Common myeloid progenitor, CD34-positive (primary cell): ENCODE measurements around the gene HDGF.

Experiments
- CTCF ChIA-PET: fragments of 350-600 bp; sonication (Branson Sonifier 250); formaldehyde crosslinking; loops from one replicate; lab custom pipeline; 2021; ENCODE audit warnings: antibody characterized with exemption; lab: Charles Lee
- POLR2A ChIA-PET: fragments of 350-600 bp; sonication (Branson Sonifier 250); formaldehyde crosslinking; loops from one replicate; lab custom pipeline; 2021; ENCODE audit warnings: antibody characterized with exemption; lab: Charles Lee
- DNase-seq, 3 donors: peaks; one replicate each; pipeline versions ENCODE4 v3.0.0 to v3.0.0-alpha.2; 2013
- H3K27ac ChIP-seq, 2 experiments: 1 replicate in 1 of 2; 2 replicates in 1 of 2; pipeline ENCODE4 v1.7.0; 2013; ENCODE audit warnings: inconsistent platforms in 2 of 2, low read length in 2 of 2, mild to moderate bottlenecking in 2 of 2, low read depth in 1 of 2, moderate library complexity in 1 of 2; ENCODE audit not compliant: severe bottlenecking in 2 of 2, insufficient read depth in 1 of 2, poor library complexity in 1 of 2
- H3K27me3 ChIP-seq, 5 experiments: replicated peaks in 2 of 5; 1 replicate in 3 of 5; 2 replicates in 2 of 5; pipeline versions ENCODE4 v1.6.1 to v1.7.0; 2013; ENCODE audit warnings: low read length in 4 of 5, mild to moderate bottlenecking in 2 of 5, moderate library complexity in 2 of 5, inconsistent platforms in 1 of 5; ENCODE audit not compliant: insufficient read depth in 5 of 5, control insufficient read depth in 4 of 5
- H3K36me3 ChIP-seq, 4 experiments: 1 replicate in 2 of 4; 2 replicates in 2 of 4; pipeline versions ENCODE4 v1.6.1 to v1.7.0; 2013; ENCODE audit warnings: low read length in 3 of 4, control low read depth in 1 of 4, mild to moderate bottlenecking in 1 of 4; ENCODE audit not compliant: control insufficient read depth in 4 of 4, insufficient read depth in 4 of 4
- H3K4me1 ChIP-seq, 4 experiments: 1 replicate in 3 of 4; 2 replicates in 1 of 4; pipeline versions ENCODE4 v1.6.1 to v1.7.1; 2013; ENCODE audit warnings: low read length in 3 of 4, mild to moderate bottlenecking in 3 of 4, control low read depth in 1 of 4, inconsistent platforms in 1 of 4, moderate library complexity in 1 of 4; ENCODE audit not compliant: control insufficient read depth in 4 of 4, insufficient read depth in 4 of 4; ENCODE audit errors: control extremely low read depth in 1 of 4
- H3K4me3 ChIP-seq, 7 experiments: 1 replicate in 4 of 7; 2 replicates in 3 of 7; pipeline versions ENCODE4 v1.5.1 to v1.7.0; 2013; ENCODE audit warnings: mild to moderate bottlenecking in 7 of 7, low read length in 6 of 7, moderate library complexity in 6 of 7, inconsistent platforms in 2 of 7, low read depth in 2 of 7, control low read depth in 1 of 7; ENCODE audit not compliant: insufficient read depth in 4 of 7, control insufficient read depth in 1 of 7; ENCODE audit errors: extremely low read depth in 1 of 7
- H3K9me3 ChIP-seq, 5 experiments: 1 replicate in 4 of 5; 2 replicates in 1 of 5; pipeline versions ENCODE4 v1.6.1 to v1.7.1; 2013; ENCODE audit warnings: low read length in 4 of 5, mild to moderate bottlenecking in 2 of 5, inconsistent platforms in 1 of 5, low read depth in 1 of 5, moderate library complexity in 1 of 5; ENCODE audit not compliant: control insufficient read depth in 4 of 5, insufficient read depth in 2 of 5; ENCODE audit errors: control extremely low read depth in 1 of 5
- WGBS: methylation state at CpG from one replicate; pipeline ENCODE4 v1.1.5; 2013; ENCODE audit not compliant: insufficient coverage; 5-methylcytosine and 5-hydroxymethylcytosine counted together

The HDGF gene

DNA sequence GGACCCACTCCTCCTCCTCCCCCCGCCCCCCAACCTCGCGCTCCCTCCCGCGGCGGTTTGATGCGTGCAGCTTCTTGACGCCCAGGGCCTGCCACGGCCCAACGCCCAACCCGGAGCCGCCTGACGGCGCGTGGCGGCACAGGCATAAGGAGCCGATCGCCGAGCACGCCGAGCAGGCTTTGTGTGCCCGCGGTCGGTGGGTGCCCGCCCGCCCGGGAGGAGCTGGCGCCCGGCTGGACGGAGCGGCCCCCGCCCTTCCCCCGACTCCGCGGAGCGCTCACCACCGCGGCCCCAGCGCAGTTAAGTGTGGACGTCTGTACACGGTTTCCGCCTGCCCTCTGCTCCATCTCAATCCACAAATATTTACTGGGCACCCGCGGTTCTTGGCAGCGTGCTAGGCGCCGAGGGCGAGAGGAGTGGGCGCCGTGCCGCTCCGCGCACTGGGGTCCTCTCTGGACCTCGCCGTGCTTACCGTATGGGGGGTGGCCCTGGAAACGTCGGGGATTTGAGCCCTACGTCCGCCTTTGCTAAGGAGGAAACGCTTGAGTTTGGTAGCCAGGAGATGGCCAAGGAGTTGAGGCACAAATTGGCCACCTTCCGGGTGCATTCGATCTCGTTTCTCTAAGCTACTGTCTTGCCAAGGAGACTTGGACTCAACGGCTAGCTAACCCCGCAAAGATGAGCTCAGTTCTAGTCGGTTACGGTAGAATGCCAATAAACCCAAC is 444 bp upstream of the HDGF start:
- 0% methylated on average over 43 of the region's 68 CpGs for whole genome bisulfite sequencing
- ChIA-PET POLR2A (interaction anchor here (0.6 to 2.2 kb wide), 4 partner anchors 11 to 697 kb away, joined by 3 to 15 read pairs (median 8); partner anchors contain the start of genes ISG20L2, METTL25B, MRPL24 and PRCC), CTCF (interaction anchor here (1.1 to 3.6 kb wide), 4 partner anchors 11 to 62 kb away, joined by 4 to 32 read pairs (median 4); partner anchors contain the start of genes ISG20L2, METTL25B and MRPL24)
- DNase-seq = peak; percentile 96 to 98 (median 98)
- Histone ChIP-seq H3K4me3 (peak overlapping the region; percentile 72 to 100 (median 97)), H3K27ac (peak overlapping the region; percentile 76 to 91), H3K36me3 (peaks cover 0 to 22% (median 1%) of the 10 kb centered on the region in 4 experiments), H3K27me3 (no peaks in the 10 kb centered on the region), H3K4me1 (peaks cover 26 to 56% (median 51%) of the 10 kb centered on the region in 4 experiments), H3K9me3 (no peaks in the 10 kb centered on the region)

DNA sequence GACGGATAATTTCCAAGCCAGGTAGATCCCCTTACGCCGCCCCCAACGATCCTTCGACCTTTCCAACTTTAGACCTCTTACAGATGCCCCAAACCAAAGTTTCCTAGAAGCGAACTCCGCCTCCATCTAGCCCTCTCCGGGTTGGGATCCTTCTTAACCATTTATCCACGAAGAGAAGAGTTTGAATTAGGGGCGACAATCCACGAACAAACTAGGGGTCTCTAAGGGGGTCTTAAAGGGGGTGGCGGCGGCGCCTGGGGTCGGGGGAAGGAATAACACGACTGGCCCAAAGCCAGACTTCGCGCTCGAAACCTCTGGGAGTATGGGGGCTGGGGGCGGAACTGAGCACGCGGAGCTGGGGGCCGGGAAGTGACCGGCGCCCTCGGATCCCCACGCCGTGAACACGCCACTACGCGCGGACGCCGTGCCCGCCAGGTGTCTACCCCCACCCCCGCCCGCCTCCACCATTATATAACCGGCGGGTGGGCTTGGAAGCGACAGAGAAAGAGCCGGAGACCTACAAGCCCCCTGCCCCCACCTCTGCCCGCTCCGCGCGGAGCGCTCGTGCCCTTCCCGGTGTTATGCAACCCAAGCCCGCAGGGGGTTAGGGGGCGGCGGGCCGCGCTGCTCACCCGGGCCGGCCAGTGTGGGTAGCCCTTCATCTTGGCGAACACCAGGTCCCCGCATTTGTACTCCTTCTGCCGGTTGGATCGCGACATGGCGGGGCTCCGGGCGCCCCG is 594 bp downstream of the HDGF start:
- peaks cover 30 to 67% (median 61%) of the 10 kb centered on the region in 4 experiments for H3K4me1 ChIP-seq
- under 1% methylated on average over 54 of the region's 64 CpGs for WGBS
- no peaks in the 10 kb centered on the region for H3K9me3 ChIP-seq
- ChIA-PET POLR2A (interaction anchor here (1.4 to 2.2 kb wide), 3 partner anchors 10 to 22 kb away, joined by 5 to 15 read pairs (median 10); partner anchors contain the start of genes ISG20L2, METTL25B, MRPL24 and PRCC), CTCF (interaction anchor here (1.2 to 3.6 kb wide), 4 partner anchors 10 to 46 kb away, joined by 3 to 32 read pairs (median 4); partner anchors contain the start of genes ISG20L2, METTL25B and MRPL24)
- no peaks in the 10 kb centered on the region for H3K27me3 ChIP-seq
- H3K36me3 ChIP-seq = peaks cover 0 to 27% (median 1%) of the 10 kb centered on the region in 4 experiments
- H3K4me3 ChIP-seq = peak overlapping the region; percentile 84 to 100 (median 90)
- peak overlapping the region; percentile 77 to 93 for H3K27ac ChIP-seq
- DNase-seq = peak in 2 of 3 donors; percentile 60 to 67

DNA sequence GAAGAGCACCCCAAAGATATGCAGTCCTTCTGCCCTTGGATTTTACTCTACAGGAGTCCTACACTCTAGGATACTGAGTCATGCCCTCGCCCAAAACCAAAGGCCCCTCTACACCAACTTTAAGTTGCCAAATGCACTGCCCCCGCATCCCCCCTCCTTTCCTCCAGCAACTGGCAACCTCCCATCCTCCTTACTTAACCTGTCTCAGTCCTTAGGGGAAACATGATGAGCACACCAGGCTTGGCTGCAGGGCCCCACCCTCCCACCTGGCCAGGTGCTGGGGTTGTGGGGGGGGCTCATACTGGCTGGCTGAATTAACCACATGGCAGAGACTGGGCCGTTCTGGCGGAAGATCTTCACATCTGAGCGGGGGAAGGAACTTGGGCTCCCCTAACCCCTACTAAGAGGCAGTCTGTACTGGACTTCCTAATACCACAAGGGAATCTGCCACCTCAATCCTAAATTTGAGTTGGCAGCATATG is 1.2 kb downstream of the HDGF start:
- H3K4me3 ChIP-seq = peak overlapping the region; percentile 84 to 100 (median 90)
- no peaks in the 10 kb centered on the region for H3K9me3 ChIP-seq
- ChIA-PET POLR2A (no interaction called here), CTCF (interaction anchor here (1.4 to 3.6 kb wide), 2 partner anchors 23 to 46 kb away, joined by 3 to 32 read pairs; partner anchors contain the start of genes ISG20L2 and METTL25B)
- peak in 1 of 3 donors; percentile 34 for DNase-seq
- peaks cover 0 to 34% (median 1%) of the 10 kb centered on the region in 4 experiments for H3K36me3 ChIP-seq
- no peaks in the 10 kb centered on the region for H3K27me3 ChIP-seq
- peaks cover 35 to 69% (median 63%) of the 10 kb centered on the region in 4 experiments for H3K4me1 ChIP-seq
- H3K27ac ChIP-seq = peak overlapping the region; percentile 77 to 93
- 0% methylated on average over 5 of the region's 5 CpGs for WGBS

DNA sequence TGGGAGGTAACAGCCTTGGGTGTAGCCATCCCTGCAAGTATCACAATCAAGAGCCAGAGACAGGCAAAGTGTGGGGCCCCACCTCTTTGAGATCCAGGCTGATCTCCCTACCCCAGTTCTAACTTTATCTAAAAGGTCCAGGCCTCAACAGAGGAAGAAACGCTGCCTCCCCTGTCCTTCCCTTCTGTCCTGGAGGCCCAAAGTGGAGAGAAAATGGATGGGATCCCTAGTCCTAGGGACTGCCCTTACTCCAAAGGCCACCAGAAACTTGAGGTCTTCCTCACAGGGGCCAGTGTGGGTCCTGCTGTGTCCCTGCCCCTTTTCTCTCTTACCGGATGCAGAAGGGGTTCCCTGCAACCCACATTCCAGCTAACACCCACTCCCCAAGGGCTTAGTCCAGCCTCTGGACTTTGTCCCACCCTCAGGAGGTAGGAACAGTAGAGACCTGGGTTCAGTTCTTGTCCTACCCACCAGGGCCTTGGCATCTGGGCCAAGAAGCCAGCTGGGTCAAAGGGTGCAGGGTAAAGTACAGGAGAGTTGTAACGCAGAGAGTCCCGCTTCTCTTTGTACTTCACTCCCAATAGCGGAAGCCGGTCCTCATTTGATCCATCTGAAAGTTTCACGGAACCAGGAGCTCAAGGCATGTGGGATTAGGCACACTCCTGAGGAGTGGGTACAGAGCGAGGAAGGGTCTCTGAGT is 1.9 kb downstream of the HDGF start:
- CTCF ChIA-PET = interaction anchor here (1.4 kb wide), 1 partner anchor 47 kb away, joined by 3 read pairs; no protein-coding TSS in a partner anchor
- Histone ChIP-seq H3K27me3 (no peaks in the 10 kb centered on the region), H3K36me3 (peaks cover 0 to 40% (median 1%) of the 10 kb centered on the region in 4 experiments), H3K9me3 (no peaks in the 10 kb centered on the region), H3K27ac (peak overlapping the region; percentile 77 to 93), H3K4me1 (peaks cover 35 to 74% (median 70%) of the 10 kb centered on the region in 4 experiments), H3K4me3 (peak overlapping the region; percentile 31 to 100 (median 90))
- POLR2A ChIA-PET = no interaction called here
- 39% methylated on average over 6 of the region's 8 CpGs for WGBS
- DNase-seq = no peak

DNA sequence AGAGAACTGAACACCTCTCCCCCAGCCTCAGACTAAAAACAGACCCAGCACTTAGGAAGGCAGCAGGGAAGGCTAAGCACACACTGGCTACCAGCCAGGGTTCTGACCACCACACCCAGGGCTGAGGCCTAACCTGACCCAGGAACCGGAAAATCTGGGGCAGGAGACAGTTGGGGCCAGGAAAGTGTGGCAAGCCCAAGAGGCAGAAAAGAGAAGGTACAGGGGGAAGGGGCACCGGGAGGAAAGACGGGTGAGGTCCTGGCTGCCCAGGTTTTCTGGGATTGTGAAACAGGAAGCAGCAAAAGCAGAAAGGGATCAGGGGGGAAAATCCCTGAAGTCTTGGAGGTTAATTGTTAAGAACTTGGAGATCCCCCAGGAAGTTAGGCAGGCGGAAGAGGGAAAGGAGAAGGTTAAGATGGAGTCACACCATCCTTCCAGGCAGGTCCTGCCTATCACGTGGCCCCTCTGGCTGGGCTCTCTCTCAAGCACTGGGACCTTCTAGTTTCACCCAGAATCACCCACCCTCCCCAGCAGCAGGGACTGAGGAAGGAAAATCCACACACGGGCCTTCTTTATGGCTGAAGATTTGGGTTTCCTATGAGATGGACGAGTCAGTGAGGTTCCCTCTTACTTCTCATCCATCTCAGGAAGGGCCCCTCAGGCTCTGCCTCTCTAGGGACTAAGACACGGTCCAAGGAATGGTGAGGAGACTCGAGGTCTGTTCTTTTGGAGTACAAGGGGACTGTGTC is 2.6 kb downstream of the HDGF start:
- 3% methylated on average over 8 of the region's 9 CpGs for WGBS
- H3K27ac ChIP-seq = peak overlapping the region; percentile 77 to 93
- no peaks in the 10 kb centered on the region for H3K9me3 ChIP-seq
- peaks cover 0 to 43% (median 3%) of the 10 kb centered on the region in 4 experiments for H3K36me3 ChIP-seq
- H3K27me3 ChIP-seq = no peaks in the 10 kb centered on the region
- H3K4me1 ChIP-seq = peaks cover 35 to 81% (median 75%) of the 10 kb centered on the region in 4 experiments
- ChIA-PET POLR2A (no interaction called here), CTCF (interaction anchor here (1.6 to 1.9 kb wide), 2 partner anchors 23 to 60 kb away, joined by 4 to 11 read pairs; no protein-coding TSS in a partner anchor)
- peak overlapping the region; percentile 8 to 100 (median 90) for H3K4me3 ChIP-seq
- peak in 1 of 3 donors; percentile 20 for DNase-seq
